K562 (cell line): ENCODE results near the gene MAST1. TPM values are rescaled to one million over a fixed set of nuclear protein-coding genes. Genes with fewer than 3 reads are reported as not detected.

ENCODE experiments used
- ATF1 ChIP-seq, 2 experiments: fragments of 450-650 bp in 1 of 2; IDR thresholded peaks; 2 replicates each; pipeline ENCODE4 v1.6.1; 2016; ENCODE audit warnings: missing compliant biosample characterization in 1 of 2, missing genetic modification characterization in 1 of 2
- CEBPZ ChIP-seq: fragments of 150-350 bp; IDR thresholded peaks from 2 replicates; pipeline ENCODE4 v1.6.1; 2014; ENCODE audit warnings: low read depth, mild to moderate bottlenecking, low read length, borderline replicate concordance
- EZH2 ChIP-seq: IDR thresholded peaks from 2 replicates; pipeline ENCODE4 v1.6.1; 2012; ENCODE audit warnings: low read depth, mild to moderate bottlenecking, inconsistent platforms, low read length, borderline replicate concordance
- GABPA ChIP-seq: fragments of 200-800 bp; sonication (Bioruptor generic); conservative IDR thresholded peaks from 2 replicates; pipeline ENCODE4 v1.6.1; 2016; ENCODE audit warnings: low read depth, missing genetic modification characterization, missing compliant biosample characterization
- GABPB1 ChIP-seq: sonication (generic); formaldehyde crosslinking; IDR thresholded peaks from 2 replicates; pipeline ENCODE4 v1.8.0; 2022; ENCODE audit warnings: mild to moderate bottlenecking, missing genetic modification reagents
- GTF2E2 ChIP-seq: fragments of 200-800 bp; sonication (Bioruptor generic); IDR thresholded peaks from 2 replicates; pipeline ENCODE4 v1.6.1; 2016; ENCODE audit warnings: missing genetic modification characterization, missing compliant biosample characterization
- HDAC3 ChIP-seq: fragments of 450-650 bp; IDR thresholded peaks from 2 replicates; pipeline ENCODE4 v1.6.1; 2018; ENCODE audit warnings: borderline replicate concordance, mild to moderate bottlenecking, moderate library complexity; ENCODE audit not compliant: partially characterized antibody
- JUND ChIP-seq, 2 experiments: IDR thresholded peaks; 2 replicates in 1 of 2; 3 replicates in 1 of 2; pipeline ENCODE4 v1.6.1; 2011; ENCODE audit warnings: borderline replicate concordance in 2 of 2, low read depth in 2 of 2, low read length in 2 of 2, improper control_type of control experiment in 1 of 2, missing biosample characterization in 1 of 2, missing genetic modification characterization in 1 of 2, missing genetic modification reagents in 1 of 2
- MCM2 ChIP-seq: fragments of 450-650 bp; IDR thresholded peaks from 2 replicates; pipeline ENCODE4 v1.6.1; 2017; ENCODE audit warnings: low read depth, mild to moderate bottlenecking
- NR2C2 ChIP-seq, 2 experiments: fragments of 200-800 bp in 1 of 2; sonication (Bioruptor generic) in 1 of 2; sonication (generic) in 1 of 2; formaldehyde crosslinking in 1 of 2; IDR thresholded peaks; 2 replicates each; pipeline versions ENCODE4 v1.6.1 to v1.8.0; 2016 to 2022; ENCODE audit warnings: mild to moderate bottlenecking in 1 of 2, missing compliant biosample characterization in 1 of 2, missing genetic modification characterization in 1 of 2, missing genetic modification reagents in 1 of 2
- PTBP1 ChIP-seq: fragments of 200-400 bp; formaldehyde crosslinking; IDR thresholded peaks from 2 replicates; pipeline ENCODE4 v1.6.1; 2017; ENCODE audit warnings: low read depth, low read length
- PURB ChIP-seq: sonication (generic); formaldehyde crosslinking; IDR thresholded peaks from 2 replicates; pipeline ENCODE4 v1.9.0; 2021; ENCODE audit warnings: low read depth, mild to moderate bottlenecking, missing genetic modification reagents
- RBFOX2 ChIP-seq: fragments of 200-400 bp; formaldehyde crosslinking; IDR thresholded peaks from 2 replicates; pipeline ENCODE4 v1.6.1; 2017; ENCODE audit warnings: low read depth, mild to moderate bottlenecking, low read length, moderate library complexity
- SIRT6 ChIP-seq: IDR thresholded peaks from one replicate; pipeline ENCODE4 v1.6.1; 2012; ENCODE audit warnings: low read depth, mild to moderate bottlenecking, control low read depth, inconsistent platforms, low read length, moderate library complexity
- SPI1 ChIP-seq: IDR thresholded peaks from 2 replicates; pipeline ENCODE4 v1.6.1; 2011; ENCODE audit warnings: low read depth, low read length, control low read depth, borderline replicate concordance
- ZBTB8A ChIP-seq: fragments of 450-650 bp; IDR thresholded peaks from 2 replicates; pipeline ENCODE4 v1.6.1; 2018; ENCODE audit warnings: mild to moderate bottlenecking, moderate library complexity; ENCODE audit not compliant: partially characterized antibody
- ZNF134 ChIP-seq: fragments of 250-450 bp; sonication (Bioruptor Pico); conservative IDR thresholded peaks from 2 replicates; pipeline ENCODE4 v1.4.0; 2020
- ZNF668 ChIP-seq: fragments of 250-450 bp; sonication (Bioruptor Pico); IDR thresholded peaks from 2 replicates; pipeline ENCODE4 v1.8.0; 2022; ENCODE audit warnings: mild to moderate bottlenecking, inconsistent platforms
- polyA plus RNA-seq, 8 experiments: library from polyadenylated mRNA; depleted of rRNA in 4 of 8; stranded (reverse) in 5 of 8; unstranded in 3 of 8; fragments of >200 nt; fragmentation: Nextera tagmentation in 2 of 8; fragmentation: Illumina TruSeq in 1 of 8; extraction: Ambion mirVana in 2 of 8; extraction: Trizol in 1 of 8; gene quantifications; 2 replicates each; pipeline versions ENCODE4 v1.2.1 to v1.2.3, GENCODE V29; 2011 to 2014; ENCODE audit warnings: inconsistent platforms in 1 of 8, missing spikeins in 1 of 8
- total RNA-seq, 7 experiments: library from RNA; depleted of rRNA in 6 of 7; stranded (reverse); fragments of >200 nt in 6 of 7; fragmentation: Illumina TruSeq in 2 of 7; extraction: Trizol in 2 of 7; gene quantifications; 2 replicates each; pipeline versions ENCODE4 v1.2.1 to v1.2.3, GENCODE V29; 2011 to 2021; ENCODE audit warnings: low replicate concordance in 1 of 7
- TF ChIP-seq, protein P1 (sequence below): sonication (generic); formaldehyde crosslinking; IDR thresholded peaks from 2 replicates; pipeline ENCODE4 v1.8.0; 2023; ENCODE audit warnings: mild to moderate bottlenecking, missing genetic modification reagents
- TF ChIP-seq, protein P2 (sequence below): sonication (generic); formaldehyde crosslinking; IDR thresholded peaks from 2 replicates; pipeline ENCODE4 v1.9.0; 2022; ENCODE audit warnings: mild to moderate bottlenecking, missing genetic modification reagents

The MAST1 gene
- total and polyA plus RNA-seq, 9 of the 15 experiments (the other 6 are each of a cell fraction or from before 2014, with no cell fraction given): 0.48 to 10.3 (median 3.9) TPM

DNA sequence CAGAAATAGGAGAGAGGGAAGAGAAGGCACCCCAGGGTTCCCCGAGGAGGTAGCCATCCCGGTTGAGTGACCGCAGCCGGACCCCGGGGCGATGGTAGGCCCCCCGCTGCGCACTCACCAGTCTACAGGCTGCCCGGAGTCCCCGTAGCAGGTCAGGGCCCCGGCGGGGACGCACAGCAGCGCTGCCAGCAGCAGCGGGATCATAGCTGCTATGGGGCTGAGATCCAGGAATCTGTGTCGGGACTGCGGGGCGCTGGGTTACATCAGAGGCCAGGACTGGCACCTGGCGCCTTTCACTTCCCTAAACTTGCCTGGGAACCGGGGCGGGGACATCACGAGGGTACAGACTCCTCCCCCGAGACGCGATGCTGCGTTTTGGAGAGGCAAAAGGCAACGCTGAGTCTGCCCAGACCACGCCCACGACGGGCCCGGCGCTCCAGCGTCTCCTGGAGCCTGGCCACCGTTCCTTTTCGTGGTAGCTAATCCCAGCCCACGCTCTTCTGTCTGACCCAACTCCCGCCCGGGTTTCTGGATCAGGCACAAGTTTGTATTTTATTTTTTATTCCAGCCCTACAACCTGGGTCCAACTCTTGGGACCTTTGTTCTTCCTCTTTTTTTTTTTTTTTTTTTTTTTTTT, 43.0 kb downstream of the MAST1 start, which contains the start of gene DNASE2 (continued):
- TF ChIP-seq HDAC3 (no peak), JUND (IDR thresholded peaks at IDR 0.05; ENCODE audit: borderline replicate concordance, low read depth, low read length) (peak; percentile 68; the same call in 1 of the 2 replicates), JUND (tag; IDR thresholded peaks at IDR 0.05; ENCODE audit: borderline replicate concordance, low read depth, low read length) (peak; percentile 16; the same call in 1 of the 3 replicates), MCM2 (no peak), ATF1 (CRISPR knock-in tag; IDR thresholded peaks at IDR 0.05) (no peak), ATF1 (tag; IDR thresholded peaks at IDR 0.05) (peak; percentile 62), ZNF134 (CRISPR knock-in tag) (no peak), PTBP1 (no peak), RBFOX2 (peak; percentile 93), SPI1 (peak; percentile 97), ZNF668 (CRISPR knock-in tag) (no peak), NR2C2 (CRISPR knock-in tag; IDR thresholded peaks at IDR 0.05) (no peak), NR2C2 (tag; IDR thresholded peaks at IDR 0.05) (peak; percentile 74; the same call in 1 of the 2 replicates), CEBPZ (no peak), SIRT6 (no peak), GTF2E2 (0 out of 2 replicates have a peak, but pooled peaks have one; percentile 42), PURB (CRISPR knock-in tag) (no peak), GABPB1 (CRISPR knock-in tag) (peak; percentile 60; the same call in 1 of the 2 replicates), EZH2 (no peak), ZBTB8A (no peak), GABPA (tag) (0 out of 2 replicates have a peak, but pooled peaks have one; percentile 30)
- TF ChIP-seq, protein P1, sequence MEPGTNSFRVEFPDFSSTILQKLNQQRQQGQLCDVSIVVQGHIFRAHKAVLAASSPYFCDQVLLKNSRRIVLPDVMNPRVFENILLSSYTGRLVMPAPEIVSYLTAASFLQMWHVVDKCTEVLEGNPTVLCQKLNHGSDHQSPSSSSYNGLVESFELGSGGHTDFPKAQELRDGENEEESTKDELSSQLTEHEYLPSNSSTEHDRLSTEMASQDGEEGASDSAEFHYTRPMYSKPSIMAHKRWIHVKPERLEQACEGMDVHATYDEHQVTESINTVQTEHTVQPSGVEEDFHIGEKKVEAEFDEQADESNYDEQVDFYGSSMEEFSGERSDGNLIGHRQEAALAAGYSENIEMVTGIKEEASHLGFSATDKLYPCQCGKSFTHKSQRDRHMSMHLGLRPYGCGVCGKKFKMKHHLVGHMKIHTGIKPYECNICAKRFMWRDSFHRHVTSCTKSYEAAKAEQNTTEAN (CRISPR knock-in tag): peak; percentile 71; the same call in 1 of the 2 replicates
- TF ChIP-seq, protein P2, sequence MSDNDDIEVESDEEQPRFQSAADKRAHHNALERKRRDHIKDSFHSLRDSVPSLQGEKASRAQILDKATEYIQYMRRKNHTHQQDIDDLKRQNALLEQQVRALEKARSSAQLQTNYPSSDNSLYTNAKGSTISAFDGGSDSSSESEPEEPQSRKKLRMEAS: 0 out of 2 replicates have a peak, but pooled peaks have one; percentile 48
